VCaP (cell line): ENCODE measurements around the gene FBH1.
A peak's percentile ranks its signal among the peaks of the same experiment; 100 is the strongest.

Experiments used
- H3K27ac ChIP-seq: fragments of 450-650 bp; 2 replicates; pipeline ENCODE4 v1.5.1; 2017
- TF ChIP-seq, protein P1 (sequence below): fragments of 450-650 bp; conservative IDR thresholded peaks from 2 replicates; pipeline ENCODE4 v1.5.1; 2017; ENCODE audit warnings: mild to moderate bottlenecking, moderate library complexity

Gene FBH1

DNA sequence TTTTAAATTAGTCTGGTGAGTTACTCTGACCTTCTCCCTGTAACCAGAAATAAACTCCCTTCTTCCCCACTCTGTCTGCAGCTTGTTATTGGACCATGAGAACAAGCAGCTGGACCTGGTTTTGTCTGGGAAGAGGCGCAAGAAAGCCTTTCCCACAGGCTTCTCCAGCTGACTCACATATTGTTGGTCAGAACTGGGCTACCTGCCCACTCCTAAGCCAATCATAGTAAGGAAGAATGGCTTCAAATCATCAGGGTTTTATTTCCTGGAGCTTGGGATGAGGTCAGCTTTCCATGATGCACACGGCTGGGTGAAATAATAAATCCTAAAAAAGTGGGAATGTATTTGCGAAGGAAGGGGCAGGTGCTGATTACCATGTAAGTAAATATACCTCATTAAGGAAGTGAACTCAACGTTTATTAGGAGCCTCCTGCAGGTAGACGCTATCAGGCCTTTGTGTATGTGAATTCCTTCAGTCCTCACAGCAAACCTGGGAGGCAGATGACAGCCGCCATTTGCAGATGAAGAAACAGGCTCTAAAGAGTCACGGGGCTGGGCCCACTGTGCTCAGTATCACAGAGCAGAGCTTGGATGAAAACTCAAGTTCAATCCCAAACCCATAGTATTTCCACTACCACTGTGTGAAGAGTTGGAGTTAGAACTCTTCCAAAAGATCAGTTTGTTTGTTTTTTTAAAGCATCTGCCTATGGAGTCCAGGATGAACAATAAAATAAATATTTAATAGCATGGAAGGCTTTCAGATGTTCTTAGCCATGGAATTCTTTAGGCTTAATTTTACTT lies 54.5 kb downstream of the FBH1 start:
- TF ChIP-seq, protein P1, sequence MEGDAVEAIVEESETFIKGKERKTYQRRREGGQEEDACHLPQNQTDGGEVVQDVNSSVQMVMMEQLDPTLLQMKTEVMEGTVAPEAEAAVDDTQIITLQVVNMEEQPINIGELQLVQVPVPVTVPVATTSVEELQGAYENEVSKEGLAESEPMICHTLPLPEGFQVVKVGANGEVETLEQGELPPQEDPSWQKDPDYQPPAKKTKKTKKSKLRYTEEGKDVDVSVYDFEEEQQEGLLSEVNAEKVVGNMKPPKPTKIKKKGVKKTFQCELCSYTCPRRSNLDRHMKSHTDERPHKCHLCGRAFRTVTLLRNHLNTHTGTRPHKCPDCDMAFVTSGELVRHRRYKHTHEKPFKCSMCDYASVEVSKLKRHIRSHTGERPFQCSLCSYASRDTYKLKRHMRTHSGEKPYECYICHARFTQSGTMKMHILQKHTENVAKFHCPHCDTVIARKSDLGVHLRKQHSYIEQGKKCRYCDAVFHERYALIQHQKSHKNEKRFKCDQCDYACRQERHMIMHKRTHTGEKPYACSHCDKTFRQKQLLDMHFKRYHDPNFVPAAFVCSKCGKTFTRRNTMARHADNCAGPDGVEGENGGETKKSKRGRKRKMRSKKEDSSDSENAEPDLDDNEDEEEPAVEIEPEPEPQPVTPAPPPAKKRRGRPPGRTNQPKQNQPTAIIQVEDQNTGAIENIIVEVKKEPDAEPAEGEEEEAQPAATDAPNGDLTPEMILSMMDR, result no peak
- H3K27ac ChIP-seq, result peak overlapping the region; percentile 31

DNA sequence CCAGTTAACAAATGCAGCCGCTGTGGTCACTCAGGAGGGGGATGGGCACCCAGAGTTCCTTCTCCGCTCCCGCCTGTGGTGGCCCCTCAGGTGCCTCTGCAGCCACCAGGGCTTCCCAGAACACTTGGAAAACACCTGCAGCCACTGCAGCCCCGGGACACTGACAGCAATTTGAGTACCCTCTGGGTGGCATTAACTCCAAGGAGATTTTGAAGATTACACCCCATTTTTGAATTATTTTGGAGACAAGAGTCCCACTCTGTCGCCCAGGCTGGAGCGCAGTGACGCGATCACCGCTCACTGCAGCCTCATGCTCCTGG lies 55.1 kb downstream of the FBH1 start:
- TF ChIP-seq, protein P1, result no peak
- peak overlapping the region; percentile 31 for H3K27ac ChIP-seq

DNA sequence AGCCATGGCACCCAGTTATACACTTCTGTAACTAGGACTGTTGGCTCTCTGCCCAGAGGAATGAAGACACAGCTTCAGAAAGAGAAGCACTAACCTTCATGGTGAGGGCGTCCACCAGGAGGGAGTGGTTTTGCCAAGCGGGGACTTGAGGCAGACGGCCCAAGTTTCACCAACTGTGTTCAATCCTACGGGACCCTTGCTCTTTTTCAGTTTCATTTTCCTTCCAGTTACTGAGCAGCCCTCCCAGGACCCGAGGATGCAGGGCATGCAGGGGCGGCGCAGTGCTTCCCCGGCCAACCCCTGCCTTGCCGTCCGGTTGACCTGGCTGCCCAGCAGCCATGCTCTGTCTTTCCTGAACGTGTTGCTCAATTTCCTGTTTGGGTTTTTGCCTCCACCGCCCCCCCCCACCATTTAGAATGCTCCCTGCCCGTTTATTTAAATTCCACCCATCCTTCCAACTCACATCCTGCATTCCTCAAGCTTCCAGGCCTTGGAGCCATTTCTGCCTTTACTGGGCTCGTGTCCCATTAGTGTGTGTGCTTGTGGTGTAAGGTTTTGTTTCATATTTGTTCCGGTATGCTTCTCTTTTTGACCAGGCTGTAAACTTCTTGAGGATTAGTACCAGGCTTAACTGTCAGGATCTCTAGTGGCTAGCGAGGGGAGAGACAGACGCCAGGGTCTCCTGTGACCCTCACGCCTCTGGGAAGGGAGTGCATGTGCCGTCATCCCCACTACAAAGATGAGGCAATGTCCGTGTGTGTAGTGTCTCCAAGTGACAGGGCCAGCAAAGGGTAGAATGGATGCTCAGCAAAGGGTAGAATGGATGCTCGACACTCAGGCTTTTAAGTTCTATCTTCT lies 55.7 kb downstream of the FBH1 start:
- TF ChIP-seq, protein P1, result no peak
- peak overlapping the region; percentile 31 for H3K27ac ChIP-seq

DNA sequence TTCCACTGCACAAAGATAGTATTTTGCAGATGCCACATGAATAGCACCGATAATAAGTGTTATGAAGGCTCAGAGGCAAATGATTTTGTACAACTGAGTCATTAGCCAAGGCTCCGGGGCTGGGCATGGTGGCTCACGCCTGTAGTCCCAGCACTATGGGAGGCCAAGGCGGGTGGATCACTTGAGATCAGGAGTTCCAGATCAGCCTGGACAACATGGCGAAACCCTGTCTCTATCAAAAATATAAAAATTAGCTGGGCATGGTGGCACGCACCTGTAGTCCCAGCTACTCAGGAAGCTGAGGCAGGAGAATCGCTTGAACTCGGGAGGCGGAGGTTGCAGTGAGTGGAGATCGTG lies 56.4 kb downstream of the FBH1 start:
- 0 out of 2 replicates have a peak overlapping the region, but pooled peaks have one; percentile 31 for H3K27ac ChIP-seq

DNA sequence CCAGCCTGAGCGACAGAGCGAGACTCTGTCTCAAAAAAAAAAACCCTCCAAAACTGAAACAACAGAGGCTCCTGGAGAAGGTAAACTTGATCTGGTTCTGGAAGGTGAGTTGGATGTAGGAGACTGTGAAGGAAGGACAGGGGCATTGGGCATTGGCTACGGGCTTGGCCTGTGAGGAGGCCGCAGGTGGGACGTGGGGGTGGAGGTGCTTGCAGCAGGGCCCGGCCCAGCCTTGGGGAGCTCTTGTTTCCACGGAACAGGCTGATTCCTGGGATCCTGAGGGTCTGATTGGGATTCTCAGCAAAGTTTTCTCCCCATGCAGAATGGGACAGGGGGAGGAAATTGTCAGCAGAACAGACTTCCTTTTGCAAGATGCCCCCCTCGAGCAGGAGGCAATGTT lies 56.7 kb downstream of the FBH1 start:
- 0 out of 2 replicates have a peak overlapping the region, but pooled peaks have one; percentile 31 for H3K27ac ChIP-seq
- TF ChIP-seq, protein P1, result no peak

DNA sequence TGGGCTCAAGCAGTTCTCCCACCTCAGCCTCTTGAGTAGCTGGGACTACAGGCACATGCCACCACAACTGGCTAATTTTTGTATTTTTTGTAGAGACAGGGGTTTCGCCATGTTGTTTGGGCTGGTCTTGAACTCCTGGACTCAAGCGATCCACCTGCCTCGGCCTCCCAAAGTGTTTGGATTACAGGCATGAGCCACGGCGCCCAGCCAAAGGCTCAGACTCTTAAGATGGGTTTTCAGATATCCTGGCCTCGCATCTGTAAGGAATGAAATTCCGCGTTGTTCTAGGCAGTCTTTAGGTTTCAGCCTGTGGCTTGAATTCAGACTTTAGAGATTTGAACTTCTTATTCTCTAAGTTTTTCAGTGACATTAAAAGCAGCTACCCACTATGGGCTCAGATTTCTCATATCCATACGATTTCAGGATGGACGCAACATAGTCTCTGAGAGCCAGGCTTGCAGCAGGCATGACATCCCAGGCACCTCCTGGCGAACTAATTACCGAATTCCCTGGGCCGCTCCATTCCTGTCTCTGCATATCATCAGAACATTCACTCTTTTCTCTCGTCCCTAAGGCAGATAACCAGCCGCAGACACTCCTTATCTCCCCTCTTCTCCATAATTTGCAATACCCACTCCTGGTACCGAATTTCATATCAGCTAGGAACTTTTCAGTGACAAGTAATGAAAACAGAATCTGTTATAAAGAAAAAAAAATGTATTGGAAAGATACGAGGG lies 57.6 kb downstream of the FBH1 start:
- no peak overlapping the region for H3K27ac ChIP-seq
- TF ChIP-seq, protein P1, result no peak

DNA sequence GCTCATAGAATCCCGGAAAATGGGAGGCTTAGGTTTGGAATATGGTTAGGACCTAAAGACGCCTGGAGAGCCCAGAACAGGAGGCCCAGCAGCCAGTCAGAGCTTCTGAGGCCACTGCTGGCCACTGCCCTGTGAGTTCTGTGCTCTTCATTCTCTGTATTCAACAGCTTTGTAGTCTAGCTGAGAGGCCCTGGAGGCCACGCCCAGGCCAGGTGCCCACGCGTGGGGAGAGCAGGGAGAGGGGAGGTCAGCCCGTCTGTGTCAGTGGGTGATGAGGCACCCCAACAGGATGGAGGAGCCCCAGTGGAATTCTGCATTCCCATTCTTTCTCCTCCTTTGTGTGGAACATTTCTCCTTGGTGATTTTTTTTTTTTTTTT lies 58.2 kb downstream of the FBH1 start:
- TF ChIP-seq, protein P1, result no peak
- H3K27ac ChIP-seq, result no peak overlapping the region
